ENCODE measurements around the gene PRX.
A peak's percentile ranks its signal among the peaks of the same experiment; 100 is the strongest.

PRX gene

DNA sequence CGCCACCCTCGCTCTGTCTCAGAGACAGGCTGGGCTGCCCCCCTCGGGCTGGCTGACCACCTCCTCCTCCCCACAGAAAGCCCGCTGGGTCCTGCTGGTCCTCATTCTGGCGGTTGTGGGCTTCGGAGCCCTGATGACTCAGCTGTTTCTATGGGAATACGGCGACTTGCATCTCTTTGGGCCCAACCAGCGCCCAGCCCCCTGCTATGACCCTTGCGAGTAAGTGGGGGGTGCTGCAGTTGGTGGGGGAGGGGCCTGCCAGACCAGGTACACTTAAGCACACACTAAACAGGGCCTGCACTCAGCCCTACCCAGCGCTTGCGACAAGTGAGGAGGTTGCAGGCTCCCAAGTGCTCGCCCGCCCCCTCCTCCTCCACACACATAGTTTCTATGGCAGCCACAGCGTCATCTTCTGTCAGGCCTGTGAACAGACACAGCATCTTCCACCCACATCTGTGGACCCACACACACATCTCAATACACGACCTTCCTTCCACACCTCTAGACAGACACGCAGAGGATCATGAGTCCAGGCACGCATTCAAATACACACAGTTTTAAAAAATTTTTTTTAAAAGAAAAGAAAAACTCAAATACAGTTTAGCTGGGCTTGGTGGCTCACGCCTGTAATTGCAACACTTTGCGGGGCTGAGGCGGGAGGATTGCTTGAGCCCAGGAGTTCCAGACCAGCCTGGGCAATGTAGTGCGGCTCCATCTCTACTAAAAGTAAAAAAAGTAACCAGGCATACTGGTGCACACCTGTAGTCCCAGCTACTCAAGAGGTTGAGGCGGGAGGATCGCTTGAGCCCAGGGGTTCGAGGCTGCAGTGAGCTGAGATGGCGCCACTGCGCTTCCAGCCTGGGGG, 46.2 kb downstream of the PRX start:
- Histone ChIP-seq H3K9me3 (ENCODE audit: control insufficient read depth in 5 of 5, low read length in 5 of 5) (no peaks in the 10 kb centered on the region), H3K9ac (ENCODE audit: low read length in 5 of 5) (no peak overlapping the region), H3K27ac (ENCODE audit: low read depth, low read length) (no peak overlapping the region), H3K4me1 (ENCODE audit: control insufficient read depth in 5 of 5, insufficient read depth in 5 of 5, low read length in 5 of 5) (peaks cover 0 to 18% (median 7%) of the 10 kb centered on the region in 5 donors), H3K36me3 (ENCODE audit: control insufficient read depth in 5 of 5, insufficient read depth in 5 of 5, low read length in 5 of 5) (peaks cover 0 to 58% (median 47%) of the 10 kb centered on the region in 5 donors), H3K27me3 (ENCODE audit: control insufficient read depth in 5 of 5, insufficient read depth in 4 of 5, low read length in 5 of 5) (no peaks in the 10 kb centered on the region), H3K4me3 (ENCODE audit: low read depth in 1 of 5, low read length in 5 of 5) (peak overlapping the region in 1 of 5 donors; percentile 52)

DNA sequence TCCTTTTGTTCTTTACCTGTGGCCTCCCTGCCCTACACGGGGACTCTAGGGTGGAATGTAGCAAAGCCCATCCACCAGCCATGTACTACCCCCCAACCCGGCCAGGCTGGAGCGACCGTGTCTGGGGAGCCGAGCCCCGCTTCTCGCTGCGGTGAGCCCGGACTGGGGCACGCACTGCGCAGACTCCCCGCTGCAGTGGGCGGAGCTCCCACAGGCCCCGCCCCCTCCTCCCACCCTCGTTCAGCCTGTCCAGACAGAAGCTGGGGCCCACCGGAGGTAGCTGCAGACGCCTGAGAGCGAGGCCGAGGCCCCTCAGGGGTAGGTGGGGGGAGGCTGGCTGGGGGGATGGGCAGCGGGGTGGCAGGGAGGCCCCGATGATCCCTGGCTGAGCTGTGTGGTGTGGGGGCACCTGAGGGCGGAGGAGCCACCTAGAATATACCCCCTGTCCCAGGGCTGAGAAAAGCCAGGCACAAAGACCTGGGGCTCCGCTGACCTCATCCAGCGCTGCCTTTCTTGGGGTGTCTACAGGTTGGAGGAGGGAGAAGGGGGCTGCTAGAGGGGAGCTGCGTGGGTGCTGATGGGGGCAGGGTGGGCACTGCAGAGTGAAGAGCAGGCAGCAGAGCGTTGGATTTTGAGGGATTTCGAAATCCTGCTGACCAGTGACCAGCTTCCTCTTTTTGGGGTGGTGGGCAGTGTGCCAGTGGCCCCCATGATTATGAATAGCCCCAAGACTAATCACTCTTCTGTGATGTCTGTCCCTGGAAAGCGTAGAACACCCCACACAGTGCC, 47.4 kb downstream of the PRX start:
- no peaks in the 10 kb centered on the region for H3K27me3 ChIP-seq (ENCODE audit: control insufficient read depth in 5 of 5, insufficient read depth in 4 of 5, low read length in 5 of 5)
- peak overlapping the region; percentile 15 to 52 (median 42) for H3K4me3 ChIP-seq (ENCODE audit: low read depth in 1 of 5, low read length in 5 of 5)
- H3K9me3 ChIP-seq (ENCODE audit: control insufficient read depth in 5 of 5, low read length in 5 of 5), result no peaks in the 10 kb centered on the region
- peak overlapping the region in 3 of 5 donors; percentile 9 to 60 (median 45) for H3K9ac ChIP-seq (ENCODE audit: low read length in 5 of 5)
- peaks cover 0 to 21% (median 7%) of the 10 kb centered on the region in 5 donors for H3K4me1 ChIP-seq (ENCODE audit: control insufficient read depth in 5 of 5, insufficient read depth in 5 of 5, low read length in 5 of 5)
- H3K27ac ChIP-seq (ENCODE audit: low read depth, low read length), result no peak overlapping the region
- H3K36me3 ChIP-seq (ENCODE audit: control insufficient read depth in 5 of 5, insufficient read depth in 5 of 5, low read length in 5 of 5), result peaks cover 0 to 46% (median 37%) of the 10 kb centered on the region in 5 donors

DNA sequence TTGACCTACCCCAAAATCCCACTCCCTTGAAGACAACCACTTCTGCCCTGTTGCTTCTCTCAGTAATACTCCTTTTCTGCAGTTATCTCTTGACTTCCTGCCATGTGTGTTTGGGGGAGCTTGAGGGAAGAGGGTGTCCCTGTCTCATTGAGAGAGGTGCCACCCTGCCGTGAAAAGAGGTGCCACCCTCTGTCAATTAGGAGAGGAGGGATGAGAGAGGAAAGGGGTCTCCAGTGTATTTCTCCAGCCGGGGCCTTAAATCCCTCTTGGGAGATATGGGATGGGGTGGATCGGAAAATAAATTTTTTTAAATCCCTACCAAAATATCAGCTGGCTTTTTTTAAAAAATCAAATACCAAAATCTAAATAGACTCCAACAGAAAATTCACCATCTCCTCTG, 48.2 kb downstream of the PRX start:
- H3K36me3 ChIP-seq (ENCODE audit: control insufficient read depth in 5 of 5, insufficient read depth in 5 of 5, low read length in 5 of 5), result peaks cover 0 to 39% (median 33%) of the 10 kb centered on the region in 5 donors
- no peaks in the 10 kb centered on the region for H3K9me3 ChIP-seq (ENCODE audit: control insufficient read depth in 5 of 5, low read length in 5 of 5)
- H3K4me1 ChIP-seq (ENCODE audit: control insufficient read depth in 5 of 5, insufficient read depth in 5 of 5, low read length in 5 of 5), result peaks cover 0 to 24% (median 9%) of the 10 kb centered on the region in 5 donors
- H3K9ac ChIP-seq (ENCODE audit: low read length in 5 of 5), result peak overlapping the region in 2 of 5 donors; percentile 35 to 60
- no peaks in the 10 kb centered on the region for H3K27me3 ChIP-seq (ENCODE audit: control insufficient read depth in 5 of 5, insufficient read depth in 4 of 5, low read length in 5 of 5)
- H3K4me3 ChIP-seq (ENCODE audit: low read depth in 1 of 5, low read length in 5 of 5), result peak overlapping the region in 2 of 5 donors; percentile 13 to 50
- H3K27ac ChIP-seq (ENCODE audit: low read depth, low read length), result no peak overlapping the region

- Histone ChIP-seq H3K4me3 (ENCODE audit: low read depth in 1 of 5, low read length in 5 of 5) (no peak overlapping the region), H3K27me3 (ENCODE audit: control insufficient read depth in 5 of 5, insufficient read depth in 4 of 5, low read length in 5 of 5) (no peaks in the 10 kb centered on the region), H3K4me1 (ENCODE audit: control insufficient read depth in 5 of 5, insufficient read depth in 5 of 5, low read length in 5 of 5) (peaks cover 0 to 39% (median 15%) of the 10 kb centered on the region in 5 donors), H3K36me3 (ENCODE audit: control insufficient read depth in 5 of 5, insufficient read depth in 5 of 5, low read length in 5 of 5) (peaks cover 0 to 29% (median 22%) of the 10 kb centered on the region in 5 donors), H3K9me3 (ENCODE audit: control insufficient read depth in 5 of 5, low read length in 5 of 5) (no peaks in the 10 kb centered on the region), H3K9ac (ENCODE audit: low read length in 5 of 5) (no peak overlapping the region), H3K27ac (ENCODE audit: low read depth, low read length) (no peak overlapping the region)
Observed at GRCh38 chr19:40363069-40363468, 50.1 kb downstream of the PRX start.

- Histone ChIP-seq H3K9ac (ENCODE audit: low read length in 5 of 5) (no peak overlapping the region), H3K27ac (ENCODE audit: low read depth, low read length) (no peak overlapping the region), H3K27me3 (ENCODE audit: control insufficient read depth in 5 of 5, insufficient read depth in 4 of 5, low read length in 5 of 5) (no peaks in the 10 kb centered on the region), H3K4me1 (ENCODE audit: control insufficient read depth in 5 of 5, insufficient read depth in 5 of 5, low read length in 5 of 5) (peaks cover 0 to 40% (median 17%) of the 10 kb centered on the region in 5 donors), H3K36me3 (ENCODE audit: control insufficient read depth in 5 of 5, insufficient read depth in 5 of 5, low read length in 5 of 5) (peaks cover 0 to 20% (median 13%) of the 10 kb centered on the region in 5 donors), H3K4me3 (ENCODE audit: low read depth in 1 of 5, low read length in 5 of 5) (no peak overlapping the region), H3K9me3 (ENCODE audit: control insufficient read depth in 5 of 5, low read length in 5 of 5) (no peaks in the 10 kb centered on the region)
Observed at GRCh38 chr19:40362160-40362559, 51.0 kb downstream of the PRX start.

GRCh38 chr19:40360708-40361241, 52.4 kb downstream of the PRX start:
- no peaks in the 10 kb centered on the region for H3K9me3 ChIP-seq (ENCODE audit: control insufficient read depth in 5 of 5, low read length in 5 of 5)

DNA sequence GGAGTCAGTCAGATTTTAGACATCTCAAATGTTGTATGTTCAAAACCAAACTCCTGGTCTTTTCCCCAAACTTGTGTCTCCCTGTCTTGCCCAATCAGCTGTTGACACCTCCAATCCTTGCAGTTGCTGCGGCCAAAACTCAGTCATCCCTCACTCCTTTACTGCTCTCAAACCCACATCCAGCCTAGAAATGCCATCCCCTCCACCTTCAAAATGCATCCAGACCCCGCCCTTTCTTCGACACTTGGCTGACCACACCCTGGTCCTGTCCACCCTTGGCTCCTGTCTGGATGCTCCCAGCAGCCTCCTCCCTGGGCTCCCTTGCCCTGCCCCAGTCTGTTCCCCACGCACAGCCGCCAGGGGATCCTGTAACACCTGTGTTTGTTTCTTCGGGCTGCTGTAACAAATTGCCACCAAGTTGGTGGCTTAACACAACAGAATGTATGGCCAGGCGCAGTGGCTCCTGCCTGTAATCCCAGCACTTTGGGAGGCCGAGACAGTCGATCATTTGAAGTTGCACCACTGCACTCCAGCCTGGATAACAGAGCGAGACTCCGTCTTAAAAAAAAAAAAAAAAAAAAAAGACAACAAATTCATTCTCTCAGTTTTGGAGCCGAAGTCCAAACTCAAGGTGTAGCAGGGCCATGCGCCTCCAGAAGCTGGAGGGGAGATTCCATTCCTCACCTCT, 53.0 kb downstream of the PRX start:
- H3K36me3 ChIP-seq (ENCODE audit: control insufficient read depth in 5 of 5, insufficient read depth in 5 of 5, low read length in 5 of 5), result peaks cover 0 to 9% (median 6%) of the 10 kb centered on the region in 5 donors
- no peak overlapping the region for H3K27ac ChIP-seq (ENCODE audit: low read depth, low read length)
- peak overlapping the region in 1 of 5 donors; percentile 1 for H3K9ac ChIP-seq (ENCODE audit: low read length in 5 of 5)
- H3K27me3 ChIP-seq (ENCODE audit: control insufficient read depth in 5 of 5, insufficient read depth in 4 of 5, low read length in 5 of 5), result no peaks in the 10 kb centered on the region
- no peaks in the 10 kb centered on the region for H3K9me3 ChIP-seq (ENCODE audit: control insufficient read depth in 5 of 5, low read length in 5 of 5)
- H3K4me1 ChIP-seq (ENCODE audit: control insufficient read depth in 5 of 5, insufficient read depth in 5 of 5, low read length in 5 of 5), result peaks cover 0 to 33% (median 12%) of the 10 kb centered on the region in 5 donors
- no peak overlapping the region for H3K4me3 ChIP-seq (ENCODE audit: low read depth in 1 of 5, low read length in 5 of 5)

More at GRCh38 chr19:40360708-40361241, 52.4 kb downstream of the PRX start:
- no peak overlapping the region for H3K9ac ChIP-seq (ENCODE audit: low read length in 5 of 5)
- H3K4me1 ChIP-seq (ENCODE audit: control insufficient read depth in 5 of 5, insufficient read depth in 5 of 5, low read length in 5 of 5), result peaks cover 0 to 37% (median 14%) of the 10 kb centered on the region in 5 donors
- H3K27ac ChIP-seq (ENCODE audit: low read depth, low read length), result no peak overlapping the region
- H3K27me3 ChIP-seq (ENCODE audit: control insufficient read depth in 5 of 5, insufficient read depth in 4 of 5, low read length in 5 of 5), result no peaks in the 10 kb centered on the region
- peaks cover 0 to 9% (median 6%) of the 10 kb centered on the region in 5 donors for H3K36me3 ChIP-seq (ENCODE audit: control insufficient read depth in 5 of 5, insufficient read depth in 5 of 5, low read length in 5 of 5)
- H3K4me3 ChIP-seq (ENCODE audit: low read depth in 1 of 5, low read length in 5 of 5), result no peak overlapping the region

DNA sequence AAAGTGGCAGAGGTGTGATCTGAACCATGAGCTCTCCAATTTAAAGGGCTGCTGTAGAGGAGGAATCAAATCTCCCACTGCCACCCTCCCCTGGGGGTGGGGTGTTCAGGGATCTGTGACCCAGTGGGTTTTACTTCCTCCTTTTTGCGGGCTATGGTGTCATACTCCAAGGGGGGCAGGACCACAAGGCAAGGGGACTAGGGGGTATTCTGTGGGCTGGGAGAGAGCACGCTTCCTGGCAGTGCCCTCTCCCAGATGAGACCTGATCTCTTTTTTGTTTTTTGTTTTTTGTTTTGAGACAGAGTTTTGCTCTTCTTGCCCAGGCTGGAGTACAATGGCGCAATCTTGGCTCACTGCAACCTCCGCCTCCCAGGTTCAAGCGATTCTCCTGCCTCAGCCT, 54.4 kb downstream of the PRX start:
- Histone ChIP-seq H3K27ac (ENCODE audit: low read depth, low read length) (no peak overlapping the region), H3K4me3 (ENCODE audit: low read depth in 1 of 5, low read length in 5 of 5) (no peak overlapping the region), H3K9me3 (ENCODE audit: control insufficient read depth in 5 of 5, low read length in 5 of 5) (no peaks in the 10 kb centered on the region), H3K27me3 (ENCODE audit: control insufficient read depth in 5 of 5, insufficient read depth in 4 of 5, low read length in 5 of 5) (no peaks in the 10 kb centered on the region), H3K9ac (ENCODE audit: low read length in 5 of 5) (no peak overlapping the region), H3K36me3 (ENCODE audit: control insufficient read depth in 5 of 5, insufficient read depth in 5 of 5, low read length in 5 of 5) (peaks cover 0 to 13% (median 6%) of the 10 kb centered on the region in 5 donors), H3K4me1 (ENCODE audit: control insufficient read depth in 5 of 5, insufficient read depth in 5 of 5, low read length in 5 of 5) (peaks cover 0 to 28% (median 10%) of the 10 kb centered on the region in 5 donors)

DNA sequence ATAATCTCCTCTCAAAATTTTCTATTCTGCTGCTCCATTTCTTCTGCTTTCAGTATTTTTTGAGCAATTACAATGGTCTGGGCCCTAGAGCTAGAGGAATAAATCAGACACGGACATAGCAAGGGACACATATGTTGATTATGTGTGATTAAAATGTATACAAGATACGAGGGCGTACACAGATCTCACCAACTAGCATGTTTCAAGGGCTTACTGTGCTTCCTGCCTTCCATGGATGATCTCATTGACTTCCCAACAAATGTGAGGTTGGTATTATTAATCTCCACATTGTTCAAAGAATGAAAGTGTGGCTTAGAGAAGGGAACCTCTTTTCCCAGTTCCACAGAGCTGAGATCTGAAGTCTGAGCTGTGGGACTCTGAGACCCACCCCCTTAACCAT, 55.5 kb downstream of the PRX start:
- Histone ChIP-seq H3K36me3 (ENCODE audit: control insufficient read depth in 5 of 5, insufficient read depth in 5 of 5, low read length in 5 of 5) (peaks cover 0 to 17% (median 6%) of the 10 kb centered on the region in 5 donors), H3K4me3 (ENCODE audit: low read depth in 1 of 5, low read length in 5 of 5) (no peak overlapping the region), H3K4me1 (ENCODE audit: control insufficient read depth in 5 of 5, insufficient read depth in 5 of 5, low read length in 5 of 5) (peaks cover 0 to 28% (median 10%) of the 10 kb centered on the region in 5 donors), H3K27me3 (ENCODE audit: control insufficient read depth in 5 of 5, insufficient read depth in 4 of 5, low read length in 5 of 5) (no peaks in the 10 kb centered on the region), H3K9me3 (ENCODE audit: control insufficient read depth in 5 of 5, low read length in 5 of 5) (no peaks in the 10 kb centered on the region), H3K9ac (ENCODE audit: low read length in 5 of 5) (no peak overlapping the region), H3K27ac (ENCODE audit: low read depth, low read length) (no peak overlapping the region)

All from subcutaneous abdominal adipose tissue (tissue), 5 donors.